ENCODE data around the gene STMP1. TPM values are rescaled to one million over a fixed set of nuclear protein-coding genes. Genes with fewer than 3 reads are reported as not detected.
A peak's percentile ranks its signal among the peaks of the same experiment; 100 is the strongest.

The STMP1 gene
- total and polyA plus RNA-seq, 2 of the 13 experiments (the other 11 are each of a cell fraction or from before 2014, with no cell fraction given) = 7.2 to 16.2 TPM

DNA sequence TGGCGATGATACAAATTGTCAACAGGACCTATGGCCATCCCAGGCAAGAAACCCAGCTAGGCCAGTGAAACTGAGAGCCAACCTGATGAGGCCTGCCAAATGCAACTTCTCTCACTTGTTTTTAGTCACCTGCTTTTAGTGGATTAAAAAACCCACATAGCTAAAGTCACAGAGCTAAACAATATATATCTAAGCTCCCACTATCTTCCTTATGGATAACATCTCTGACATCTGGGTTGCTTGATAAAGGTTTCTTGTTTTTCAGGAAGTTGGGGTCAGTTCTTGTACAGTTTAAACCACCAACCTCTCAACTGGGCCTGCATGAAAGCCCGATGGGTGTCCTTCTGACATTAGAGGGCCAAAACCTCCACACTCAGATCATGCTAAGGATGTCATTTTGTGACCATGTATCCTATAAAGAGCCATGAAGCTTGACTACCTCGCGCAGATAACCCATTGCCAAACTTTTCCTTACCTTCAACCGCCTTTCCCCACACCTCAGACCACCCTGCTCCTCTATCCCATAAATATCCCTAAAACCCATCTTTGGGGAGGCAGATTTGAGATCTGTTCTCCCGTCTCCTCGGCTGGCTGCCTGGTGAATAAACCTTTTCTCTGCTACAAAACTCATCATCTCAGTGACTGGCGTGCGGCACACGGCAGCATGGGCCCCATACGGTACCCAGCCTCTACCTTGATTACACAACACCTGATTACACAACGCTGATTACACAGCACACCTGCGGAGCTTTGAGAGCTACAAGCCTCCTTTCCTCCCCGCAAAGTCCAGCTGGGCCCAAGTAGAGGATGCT, 797 bp upstream of the STMP1 start (continued):
- TF ChIP-seq, protein P1, sequence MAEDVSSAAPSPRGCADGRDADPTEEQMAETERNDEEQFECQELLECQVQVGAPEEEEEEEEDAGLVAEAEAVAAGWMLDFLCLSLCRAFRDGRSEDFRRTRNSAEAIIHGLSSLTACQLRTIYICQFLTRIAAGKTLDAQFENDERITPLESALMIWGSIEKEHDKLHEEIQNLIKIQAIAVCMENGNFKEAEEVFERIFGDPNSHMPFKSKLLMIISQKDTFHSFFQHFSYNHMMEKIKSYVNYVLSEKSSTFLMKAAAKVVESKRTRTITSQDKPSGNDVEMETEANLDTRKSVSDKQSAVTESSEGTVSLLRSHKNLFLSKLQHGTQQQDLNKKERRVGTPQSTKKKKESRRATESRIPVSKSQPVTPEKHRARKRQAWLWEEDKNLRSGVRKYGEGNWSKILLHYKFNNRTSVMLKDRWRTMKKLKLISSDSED (CRISPR knock-in tag; IDR thresholded peaks at IDR 0.05) = no peak
- TF ChIP-seq CBX2 (IDR thresholded peaks at IDR 0.05; ENCODE audit: low read depth, low read length) (no peak), CBX2 (CRISPR knock-in tag; IDR thresholded peaks at IDR 0.05; ENCODE audit: low read depth) (no peak), ZNF383 (CRISPR knock-in tag; IDR thresholded peaks at IDR 0.05; ENCODE audit: borderline replicate concordance) (no peak), ZNF224 (CRISPR knock-in tag; IDR thresholded peaks at IDR 0.05) (no peak), ZFP36L2 (CRISPR knock-in tag; IDR thresholded peaks at IDR 0.05) (no peak), POLR2A (IDR thresholded peaks at IDR 0.05; ENCODE audit: insufficient read depth in 1 of 2, low read depth in 2 of 2, low read length in 2 of 2) (no peak), ZNF367 (CRISPR knock-in tag; IDR thresholded peaks at IDR 0.05; ENCODE audit: borderline replicate concordance) (no peak), NR3C1 (CRISPR knock-in tag; IDR thresholded peaks at IDR 0.05) (no peak), HDAC6 (IDR thresholded peaks at IDR 0.05; ENCODE audit: low read depth, low read length) (no peak), ATF7 (IDR thresholded peaks at IDR 0.05) (no peak), ATF7 (CRISPR knock-in tag; IDR thresholded peaks at IDR 0.05) (no peak), TCF7L2 (IDR thresholded peaks at IDR 0.05; ENCODE audit: low read depth, low read length) (no peak), RFX1 (IDR thresholded peaks at IDR 0.05) (no peak), ELF3 (CRISPR knock-in tag; IDR thresholded peaks at IDR 0.05) (no peak), PTBP1 (IDR thresholded peaks at IDR 0.05; ENCODE audit: low read depth, low read length, poor library complexity, severe bottlenecking) (no peak), RBFOX2 (IDR thresholded peaks at IDR 0.05; ENCODE audit: low read depth, low read length) (no peak), SSRP1 (CRISPR knock-in tag; IDR thresholded peaks at IDR 0.05) (no peak), ZNF121 (CRISPR knock-in tag; IDR thresholded peaks at IDR 0.05) (no peak), GATAD2A (CRISPR knock-in tag; IDR thresholded peaks at IDR 0.05) (no peak), ERF (CRISPR knock-in tag; IDR thresholded peaks at IDR 0.05) (no peak)
- TF ChIP-seq, protein P2, sequence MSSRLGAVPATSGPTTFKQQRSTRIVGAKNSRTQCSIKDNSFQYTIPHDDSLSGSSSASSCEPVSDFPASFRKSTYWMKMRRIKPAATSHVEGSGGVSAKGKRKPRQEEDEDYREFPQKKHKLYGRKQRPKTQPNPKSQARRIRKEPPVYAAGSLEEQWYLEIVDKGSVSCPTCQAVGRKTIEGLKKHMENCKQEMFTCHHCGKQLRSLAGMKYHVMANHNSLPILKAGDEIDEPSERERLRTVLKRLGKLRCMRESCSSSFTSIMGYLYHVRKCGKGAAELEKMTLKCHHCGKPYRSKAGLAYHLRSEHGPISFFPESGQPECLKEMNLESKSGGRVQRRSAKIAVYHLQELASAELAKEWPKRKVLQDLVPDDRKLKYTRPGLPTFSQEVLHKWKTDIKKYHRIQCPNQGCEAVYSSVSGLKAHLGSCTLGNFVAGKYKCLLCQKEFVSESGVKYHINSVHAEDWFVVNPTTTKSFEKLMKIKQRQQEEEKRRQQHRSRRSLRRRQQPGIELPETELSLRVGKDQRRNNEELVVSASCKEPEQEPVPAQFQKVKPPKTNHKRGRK (CRISPR knock-in tag; IDR thresholded peaks at IDR 0.05) = no peak
- TF ChIP-seq, protein P3, sequence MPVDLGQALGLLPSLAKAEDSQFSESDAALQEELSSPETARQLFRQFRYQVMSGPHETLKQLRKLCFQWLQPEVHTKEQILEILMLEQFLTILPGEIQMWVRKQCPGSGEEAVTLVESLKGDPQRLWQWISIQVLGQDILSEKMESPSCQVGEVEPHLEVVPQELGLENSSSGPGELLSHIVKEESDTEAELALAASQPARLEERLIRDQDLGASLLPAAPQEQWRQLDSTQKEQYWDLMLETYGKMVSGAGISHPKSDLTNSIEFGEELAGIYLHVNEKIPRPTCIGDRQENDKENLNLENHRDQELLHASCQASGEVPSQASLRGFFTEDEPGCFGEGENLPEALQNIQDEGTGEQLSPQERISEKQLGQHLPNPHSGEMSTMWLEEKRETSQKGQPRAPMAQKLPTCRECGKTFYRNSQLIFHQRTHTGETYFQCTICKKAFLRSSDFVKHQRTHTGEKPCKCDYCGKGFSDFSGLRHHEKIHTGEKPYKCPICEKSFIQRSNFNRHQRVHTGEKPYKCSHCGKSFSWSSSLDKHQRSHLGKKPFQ (CRISPR knock-in tag; IDR thresholded peaks at IDR 0.05; ENCODE audit: insufficient replicate concordance) = no peak
- TF ChIP-seq, protein P4, sequence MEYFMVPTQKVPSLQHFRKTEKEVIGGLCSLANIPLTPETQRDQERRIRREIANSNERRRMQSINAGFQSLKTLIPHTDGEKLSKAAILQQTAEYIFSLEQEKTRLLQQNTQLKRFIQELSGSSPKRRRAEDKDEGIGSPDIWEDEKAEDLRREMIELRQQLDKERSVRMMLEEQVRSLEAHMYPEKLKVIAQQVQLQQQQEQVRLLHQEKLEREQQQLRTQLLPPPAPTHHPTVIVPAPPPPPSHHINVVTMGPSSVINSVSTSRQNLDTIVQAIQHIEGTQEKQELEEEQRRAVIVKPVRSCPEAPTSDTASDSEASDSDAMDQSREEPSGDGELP (IDR thresholded peaks at IDR 0.05; ENCODE audit: borderline replicate concordance, low read depth) = 0 out of 2 replicates have a peak, but pooled peaks have one; percentile 8
- TF ChIP-seq, protein P5, sequence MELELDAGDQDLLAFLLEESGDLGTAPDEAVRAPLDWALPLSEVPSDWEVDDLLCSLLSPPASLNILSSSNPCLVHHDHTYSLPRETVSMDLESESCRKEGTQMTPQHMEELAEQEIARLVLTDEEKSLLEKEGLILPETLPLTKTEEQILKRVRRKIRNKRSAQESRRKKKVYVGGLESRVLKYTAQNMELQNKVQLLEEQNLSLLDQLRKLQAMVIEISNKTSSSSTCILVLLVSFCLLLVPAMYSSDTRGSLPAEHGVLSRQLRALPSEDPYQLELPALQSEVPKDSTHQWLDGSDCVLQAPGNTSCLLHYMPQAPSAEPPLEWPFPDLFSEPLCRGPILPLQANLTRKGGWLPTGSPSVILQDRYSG (CRISPR knock-in tag; IDR thresholded peaks at IDR 0.05) = no peak

Measured in HepG2 (cell line).